Measurements from ENCODE around the gene DGAT2.

DGAT2 gene

DNA sequence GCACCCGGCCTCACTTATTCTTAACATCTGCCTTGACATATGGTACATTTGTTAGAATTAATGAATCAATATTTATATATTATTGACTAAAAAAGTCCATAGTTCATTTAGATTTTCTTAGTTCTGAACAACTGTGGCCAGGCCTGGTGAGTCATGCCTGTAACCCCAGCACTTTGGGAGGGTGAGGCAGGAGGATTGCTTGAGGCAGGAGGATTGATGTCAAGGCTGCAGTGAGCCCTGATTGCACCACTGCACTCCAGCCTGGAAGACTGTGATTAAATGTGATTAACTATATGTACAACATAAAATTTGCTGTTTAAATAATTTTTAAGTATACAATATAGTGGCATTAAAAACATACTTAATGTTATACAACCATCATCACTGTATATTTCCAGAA is 52.1 kb downstream of the DGAT2 start:
- Histone ChIP-seq H3K9me3 (ENCODE audit: control insufficient read depth in 1 of 2, low read length in 2 of 2) (no peaks in the 10 kb centered on the region), H3K27ac (ENCODE audit: low read length) (no peak overlapping the region), H3K4me3 (ENCODE audit: low read depth in 1 of 2, low read length in 2 of 2) (no peak overlapping the region), H3K36me3 (ENCODE audit: control insufficient read depth in 1 of 2, insufficient read depth in 2 of 2, low read length in 2 of 2) (no peaks in the 10 kb centered on the region), H3K27me3 (ENCODE audit: low read depth, low read length) (no peaks in the 10 kb centered on the region), H3K4me1 (ENCODE audit: control insufficient read depth in 1 of 2, insufficient read depth in 2 of 2, low read length in 2 of 2) (peaks cover 14 to 37% of the 10 kb centered on the region in 2 donors)

DNA sequence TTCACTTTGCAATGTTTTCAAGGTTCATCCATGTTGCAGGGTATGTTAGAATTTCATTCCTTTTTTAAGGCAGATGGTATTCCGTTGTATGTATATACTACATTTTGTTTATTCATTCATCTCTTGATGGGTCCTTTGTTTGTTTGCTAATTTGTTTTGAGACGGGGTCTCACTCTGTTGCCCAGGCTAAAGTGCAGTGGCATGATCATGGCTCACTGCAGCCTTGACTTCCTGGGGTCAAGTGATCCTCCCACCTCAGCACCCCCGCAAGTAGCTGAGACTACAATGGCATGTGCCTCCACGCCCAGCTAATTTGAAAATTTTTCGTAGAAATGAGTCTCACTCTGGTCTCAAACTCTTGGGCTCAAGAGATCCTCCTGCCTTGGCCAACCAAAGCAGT is 52.6 kb downstream of the DGAT2 start:
- Histone ChIP-seq H3K27ac (ENCODE audit: low read length) (no peak overlapping the region), H3K4me3 (ENCODE audit: low read depth in 1 of 2, low read length in 2 of 2) (no peak overlapping the region), H3K36me3 (ENCODE audit: control insufficient read depth in 1 of 2, insufficient read depth in 2 of 2, low read length in 2 of 2) (no peaks in the 10 kb centered on the region), H3K4me1 (ENCODE audit: control insufficient read depth in 1 of 2, insufficient read depth in 2 of 2, low read length in 2 of 2) (peaks cover 12 to 40% of the 10 kb centered on the region in 2 donors), H3K9me3 (ENCODE audit: control insufficient read depth in 1 of 2, low read length in 2 of 2) (no peaks in the 10 kb centered on the region), H3K27me3 (ENCODE audit: low read depth, low read length) (no peaks in the 10 kb centered on the region)

DNA sequence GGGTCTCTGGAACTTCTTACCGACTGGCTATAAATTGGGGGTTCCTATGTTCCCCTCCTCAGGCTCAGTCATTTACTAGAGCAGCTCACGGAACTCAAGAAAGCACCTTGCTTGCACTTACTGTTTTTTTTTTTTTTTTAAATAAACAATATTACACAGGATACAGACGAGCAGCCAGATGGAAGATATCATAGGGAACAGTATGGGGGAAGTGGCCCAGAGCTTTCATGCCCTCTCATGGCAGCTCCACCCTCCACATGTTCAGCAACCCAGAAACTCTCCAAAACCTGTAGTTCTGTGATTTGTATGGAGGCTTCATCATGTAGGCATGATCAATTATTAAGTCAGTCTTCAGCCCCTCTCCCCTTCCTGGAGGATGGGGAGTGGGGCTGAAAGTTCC is 54.0 kb downstream of the DGAT2 start:
- H3K9me3 ChIP-seq (ENCODE audit: control insufficient read depth in 1 of 2, low read length in 2 of 2), result no peaks in the 10 kb centered on the region
- H3K27ac ChIP-seq (ENCODE audit: low read length), result no peak overlapping the region
- H3K4me1 ChIP-seq (ENCODE audit: control insufficient read depth in 1 of 2, insufficient read depth in 2 of 2, low read length in 2 of 2), result peaks cover 2 to 43% of the 10 kb centered on the region in 2 donors
- no peak overlapping the region for H3K4me3 ChIP-seq (ENCODE audit: low read depth in 1 of 2, low read length in 2 of 2)
- H3K36me3 ChIP-seq (ENCODE audit: control insufficient read depth in 1 of 2, insufficient read depth in 2 of 2, low read length in 2 of 2), result no peaks in the 10 kb centered on the region
- H3K27me3 ChIP-seq (ENCODE audit: low read depth, low read length), result no peaks in the 10 kb centered on the region

DNA sequence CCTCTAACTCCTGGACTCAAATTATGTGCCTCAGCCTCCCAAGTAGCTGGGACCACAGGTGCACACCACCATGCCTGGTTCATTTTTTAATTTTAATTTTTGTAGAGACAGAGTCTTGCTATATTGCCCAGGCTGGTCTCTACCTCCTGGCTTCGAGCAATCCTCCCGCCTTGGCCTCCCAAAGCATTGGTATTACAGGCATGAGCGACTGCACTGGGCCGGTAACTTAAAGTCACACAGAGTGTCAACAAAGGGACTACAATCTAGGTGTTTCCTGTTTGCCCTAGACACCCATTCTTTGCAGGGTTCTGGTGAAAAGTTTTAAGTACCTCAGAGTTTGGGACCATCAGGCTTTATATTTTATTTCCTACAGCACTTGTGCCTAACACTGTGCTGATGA is 54.8 kb downstream of the DGAT2 start:
- Histone ChIP-seq H3K4me1 (ENCODE audit: control insufficient read depth in 1 of 2, insufficient read depth in 2 of 2, low read length in 2 of 2) (peaks cover 6 to 51% of the 10 kb centered on the region in 2 donors), H3K27me3 (ENCODE audit: low read depth, low read length) (no peaks in the 10 kb centered on the region), H3K36me3 (ENCODE audit: control insufficient read depth in 1 of 2, insufficient read depth in 2 of 2, low read length in 2 of 2) (no peaks in the 10 kb centered on the region), H3K4me3 (ENCODE audit: low read depth in 1 of 2, low read length in 2 of 2) (no peak overlapping the region), H3K9me3 (ENCODE audit: control insufficient read depth in 1 of 2, low read length in 2 of 2) (no peaks in the 10 kb centered on the region), H3K27ac (ENCODE audit: low read length) (no peak overlapping the region)

DNA sequence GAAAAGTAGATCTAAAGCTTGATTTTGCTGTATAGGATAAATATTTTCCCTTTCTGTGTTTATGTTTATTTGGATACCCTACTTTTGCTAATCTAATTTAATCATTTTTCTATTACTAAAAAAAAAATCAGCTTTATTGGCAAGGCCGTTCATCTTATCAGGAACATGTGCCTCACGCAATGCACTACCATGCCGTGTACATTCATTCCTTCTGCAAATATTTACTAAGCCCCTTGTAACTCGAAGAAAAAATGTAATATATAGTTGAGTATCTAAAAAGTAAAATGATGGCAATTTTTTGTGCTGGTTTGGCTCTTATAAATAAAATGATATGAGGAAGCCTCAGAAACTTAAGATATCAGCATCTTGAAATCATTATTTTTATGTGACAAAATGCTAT is 55.4 kb downstream of the DGAT2 start:
- H3K4me1 ChIP-seq (ENCODE audit: control insufficient read depth in 1 of 2, insufficient read depth in 2 of 2, low read length in 2 of 2), result peaks cover 6 to 51% of the 10 kb centered on the region in 2 donors
- H3K4me3 ChIP-seq (ENCODE audit: low read depth in 1 of 2, low read length in 2 of 2), result no peak overlapping the region

DNA sequence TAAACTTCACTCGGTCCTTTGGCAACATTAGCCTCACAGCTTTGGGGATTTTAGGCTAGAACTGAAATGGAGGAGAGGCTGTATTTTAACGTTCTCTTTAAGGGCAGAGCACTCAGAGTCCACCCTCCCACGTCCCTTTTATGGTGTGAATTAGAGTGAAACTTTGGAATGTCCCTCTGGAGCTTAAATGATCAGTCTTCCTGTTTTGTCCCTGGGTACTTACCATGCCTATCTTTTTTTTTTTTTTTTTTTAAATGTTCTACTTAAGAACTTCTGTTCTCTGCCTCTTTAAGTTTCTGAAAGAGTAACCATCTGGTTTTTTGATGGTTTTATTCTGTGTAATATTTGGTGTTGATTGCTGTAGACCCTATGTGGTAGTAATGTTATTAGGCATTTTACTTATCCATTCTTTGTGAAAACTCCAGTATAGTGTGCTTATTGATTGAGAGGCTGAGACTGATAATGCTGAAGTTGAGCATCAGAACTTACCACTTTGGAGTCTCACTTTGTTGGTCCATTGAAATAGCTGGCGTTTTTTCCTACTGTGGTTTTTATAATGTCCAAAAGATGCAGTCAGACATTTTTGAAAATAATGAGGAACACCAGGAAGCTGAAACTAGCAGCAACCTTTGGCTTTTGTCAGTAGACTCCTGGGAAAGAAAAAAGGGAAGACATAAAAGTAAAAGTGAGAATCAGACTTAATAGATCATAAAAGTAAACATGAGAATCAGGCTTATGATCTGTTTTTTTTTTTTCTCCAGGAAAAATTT is 58.1 kb downstream of the DGAT2 start:
- Histone ChIP-seq H3K9me3 (ENCODE audit: control insufficient read depth in 1 of 2, low read length in 2 of 2) (no peaks in the 10 kb centered on the region), H3K36me3 (ENCODE audit: control insufficient read depth in 1 of 2, insufficient read depth in 2 of 2, low read length in 2 of 2) (no peaks in the 10 kb centered on the region), H3K4me1 (ENCODE audit: control insufficient read depth in 1 of 2, insufficient read depth in 2 of 2, low read length in 2 of 2) (peaks cover 6 to 55% of the 10 kb centered on the region in 2 donors), H3K27me3 (ENCODE audit: low read depth, low read length) (no peaks in the 10 kb centered on the region), H3K4me3 (ENCODE audit: low read depth in 1 of 2, low read length in 2 of 2) (peak overlapping the region; percentile 11 to 26), H3K27ac (ENCODE audit: low read length) (peak overlapping the region; percentile 74)

More for the DNA sequence above, 55.4 kb downstream of the DGAT2 start:
- H3K9me3 ChIP-seq (ENCODE audit: control insufficient read depth in 1 of 2, low read length in 2 of 2), result no peaks in the 10 kb centered on the region
- no peaks in the 10 kb centered on the region for H3K36me3 ChIP-seq (ENCODE audit: control insufficient read depth in 1 of 2, insufficient read depth in 2 of 2, low read length in 2 of 2)
- H3K27me3 ChIP-seq (ENCODE audit: low read depth, low read length), result no peaks in the 10 kb centered on the region
- peak overlapping the region; percentile 43 for H3K27ac ChIP-seq (ENCODE audit: low read length)

DNA sequence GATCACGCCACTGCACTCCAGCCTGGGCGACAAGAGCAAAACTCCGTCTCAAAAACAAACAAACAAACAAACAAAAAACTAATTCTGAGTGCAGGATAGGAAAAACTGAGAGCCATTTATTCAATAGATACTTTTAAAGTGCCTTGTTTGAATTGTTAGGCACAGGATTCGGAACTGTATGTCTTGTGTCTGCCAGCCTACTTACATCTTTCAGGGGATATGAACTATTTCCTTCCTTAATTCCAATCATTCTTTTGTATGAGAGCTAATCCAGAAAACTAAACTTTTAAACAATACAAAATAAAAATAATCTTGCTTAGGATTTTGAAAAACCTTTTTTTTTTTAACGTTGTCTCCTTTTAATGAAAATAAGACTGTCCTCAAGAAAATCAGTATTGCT is 59.0 kb downstream of the DGAT2 start:
- Histone ChIP-seq H3K9me3 (ENCODE audit: control insufficient read depth in 1 of 2, low read length in 2 of 2) (no peaks in the 10 kb centered on the region), H3K27ac (ENCODE audit: low read length) (peak overlapping the region; percentile 41), H3K4me3 (ENCODE audit: low read depth in 1 of 2, low read length in 2 of 2) (no peak overlapping the region), H3K36me3 (ENCODE audit: control insufficient read depth in 1 of 2, insufficient read depth in 2 of 2, low read length in 2 of 2) (no peaks in the 10 kb centered on the region), H3K4me1 (ENCODE audit: control insufficient read depth in 1 of 2, insufficient read depth in 2 of 2, low read length in 2 of 2) (peaks cover 6 to 53% of the 10 kb centered on the region in 2 donors), H3K27me3 (ENCODE audit: low read depth, low read length) (no peaks in the 10 kb centered on the region)

DNA sequence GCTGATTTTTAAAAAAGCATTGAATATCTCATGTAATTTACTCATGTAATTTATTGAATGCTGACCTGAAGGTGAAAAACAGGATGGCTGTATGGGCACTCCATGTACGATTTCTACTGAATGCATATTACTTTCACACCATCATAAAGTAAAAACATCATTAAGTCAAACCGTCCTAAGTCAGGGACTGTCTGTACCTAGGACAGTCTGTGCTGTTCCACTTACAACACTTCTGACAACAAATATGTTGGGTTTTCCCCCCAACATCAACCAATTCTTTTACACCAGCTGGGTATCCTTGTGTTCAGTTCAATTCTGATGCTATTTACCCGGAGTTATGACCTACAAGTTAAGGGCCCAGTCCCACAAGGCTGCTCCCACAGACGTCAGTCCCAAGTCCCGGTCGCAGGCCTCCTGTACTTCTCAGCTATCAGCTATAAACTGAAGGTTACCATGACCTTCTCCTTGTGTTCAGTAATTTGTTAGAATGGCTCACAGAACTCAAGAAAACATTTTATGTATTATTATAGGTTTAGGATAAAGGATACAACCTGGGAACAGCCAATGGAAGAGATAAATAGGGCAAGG is 63.4 kb downstream of the DGAT2 start:
- no peaks in the 10 kb centered on the region for H3K9me3 ChIP-seq (ENCODE audit: control insufficient read depth in 1 of 2, low read length in 2 of 2)
- H3K27me3 ChIP-seq (ENCODE audit: low read depth, low read length), result no peaks in the 10 kb centered on the region
- H3K36me3 ChIP-seq (ENCODE audit: control insufficient read depth in 1 of 2, insufficient read depth in 2 of 2, low read length in 2 of 2), result no peaks in the 10 kb centered on the region
- H3K27ac ChIP-seq (ENCODE audit: low read length), result no peak overlapping the region
- H3K4me1 ChIP-seq (ENCODE audit: control insufficient read depth in 1 of 2, insufficient read depth in 2 of 2, low read length in 2 of 2), result peaks cover 14 to 24% of the 10 kb centered on the region in 2 donors
- no peak overlapping the region for H3K4me3 ChIP-seq (ENCODE audit: low read depth in 1 of 2, low read length in 2 of 2)

DNA sequence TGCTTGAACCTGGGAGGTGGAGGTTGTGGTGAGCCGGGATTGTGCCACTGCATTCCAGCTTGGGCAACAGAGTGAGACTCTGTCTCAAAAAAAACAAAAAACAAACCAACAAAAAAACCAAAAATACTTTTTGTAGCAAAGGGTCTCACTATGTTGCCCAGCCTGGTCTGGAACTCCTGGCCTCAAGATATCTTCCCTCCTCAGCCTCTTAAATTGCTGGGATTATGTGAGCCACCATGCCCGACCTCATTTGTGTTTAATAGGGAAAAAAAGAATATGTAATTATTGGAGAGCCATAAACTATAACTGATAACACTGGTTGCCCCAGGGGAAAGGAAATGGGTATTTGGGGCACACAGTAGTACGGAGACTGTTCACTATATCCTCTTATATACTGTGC is 66.2 kb downstream of the DGAT2 start:
- Histone ChIP-seq H3K9me3 (ENCODE audit: control insufficient read depth in 1 of 2, low read length in 2 of 2) (no peaks in the 10 kb centered on the region), H3K27me3 (ENCODE audit: low read depth, low read length) (no peaks in the 10 kb centered on the region), H3K4me3 (ENCODE audit: low read depth in 1 of 2, low read length in 2 of 2) (no peak overlapping the region), H3K27ac (ENCODE audit: low read length) (no peak overlapping the region), H3K36me3 (ENCODE audit: control insufficient read depth in 1 of 2, insufficient read depth in 2 of 2, low read length in 2 of 2) (no peaks in the 10 kb centered on the region), H3K4me1 (ENCODE audit: control insufficient read depth in 1 of 2, insufficient read depth in 2 of 2, low read length in 2 of 2) (peaks cover 7 to 8% of the 10 kb centered on the region in 2 donors)

DNA sequence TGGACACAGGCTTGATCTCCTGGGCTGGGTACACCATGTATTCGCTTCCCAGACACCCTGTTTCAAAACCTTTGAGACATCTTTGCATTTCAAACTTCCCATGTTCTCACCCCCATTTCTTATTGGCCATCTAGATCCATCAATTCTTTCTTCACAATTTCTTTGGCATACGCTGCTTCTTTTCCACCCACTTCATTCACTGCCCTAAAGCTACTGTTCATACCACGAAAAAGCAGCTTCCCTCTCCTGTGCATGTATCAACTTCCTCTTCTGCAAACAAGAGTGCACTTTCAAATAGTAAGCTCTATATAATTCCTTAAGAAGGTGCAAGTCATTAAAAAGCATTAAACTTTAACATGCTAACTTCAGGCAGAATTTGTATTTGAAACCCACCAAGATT is 67.8 kb downstream of the DGAT2 start:
- Histone ChIP-seq H3K9me3 (ENCODE audit: control insufficient read depth in 1 of 2, low read length in 2 of 2) (no peaks in the 10 kb centered on the region), H3K36me3 (ENCODE audit: control insufficient read depth in 1 of 2, insufficient read depth in 2 of 2, low read length in 2 of 2) (no peaks in the 10 kb centered on the region), H3K4me3 (ENCODE audit: low read depth in 1 of 2, low read length in 2 of 2) (no peak overlapping the region), H3K27me3 (ENCODE audit: low read depth, low read length) (no peaks in the 10 kb centered on the region), H3K4me1 (ENCODE audit: control insufficient read depth in 1 of 2, insufficient read depth in 2 of 2, low read length in 2 of 2) (peaks cover 10 to 12% of the 10 kb centered on the region in 2 donors), H3K27ac (ENCODE audit: low read length) (no peak overlapping the region)

DNA sequence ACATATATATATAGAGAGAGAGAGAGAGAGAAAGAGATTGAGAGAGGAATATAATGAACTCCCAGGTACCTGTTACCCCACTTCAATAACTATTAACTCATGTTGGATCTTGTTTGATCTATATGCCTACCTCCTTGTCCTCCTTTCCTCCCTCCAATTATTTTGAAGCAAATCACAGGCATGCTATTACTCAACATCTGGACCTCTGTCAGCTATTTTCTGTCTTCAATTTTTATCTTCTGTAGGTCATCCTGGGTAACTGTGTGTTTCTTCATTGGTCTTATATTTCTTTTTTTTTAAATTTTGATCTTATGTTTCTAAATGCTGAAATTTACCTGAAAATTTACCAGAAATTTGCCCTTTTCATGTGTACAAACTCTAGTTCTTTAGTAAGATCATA is 71.3 kb downstream of the DGAT2 start:
- H3K36me3 ChIP-seq (ENCODE audit: control insufficient read depth in 1 of 2, insufficient read depth in 2 of 2, low read length in 2 of 2), result no peaks in the 10 kb centered on the region
- no peaks in the 10 kb centered on the region for H3K9me3 ChIP-seq (ENCODE audit: control insufficient read depth in 1 of 2, low read length in 2 of 2)
- H3K27ac ChIP-seq (ENCODE audit: low read length), result no peak overlapping the region
- H3K4me1 ChIP-seq (ENCODE audit: control insufficient read depth in 1 of 2, insufficient read depth in 2 of 2, low read length in 2 of 2), result peaks cover 12 to 13% of the 10 kb centered on the region in 2 donors
- H3K4me3 ChIP-seq (ENCODE audit: low read depth in 1 of 2, low read length in 2 of 2), result no peak overlapping the region
- H3K27me3 ChIP-seq (ENCODE audit: low read depth, low read length), result no peaks in the 10 kb centered on the region
